GM23338 (cell line): ENCODE results near the gene GAREM2. TPM values are rescaled to one million over a fixed set of nuclear protein-coding genes. Genes with fewer than 3 reads are reported as not detected.

Source experiments
- ATAC-seq: fragments of 200-7000 bp; cut with Tn5 transposase; 3 replicates; pipeline ENCODE4 v1.9.1; 2020
- DNase-seq: peaks from one replicate; pipeline ENCODE4 v3.0.0-alpha.2; 2015; ENCODE audit warnings: low spot score
- H2AFZ ChIP-seq: fragments of 200-600 bp; sonication (generic); 2 replicates; pipeline ENCODE4 v1.8.0; 2016; ENCODE audit warnings: antibody characterized with exemption, mild to moderate bottlenecking, moderate library complexity
- H3F3A ChIP-seq: fragments of 200-600 bp; sonication (generic); replicated peaks from 2 replicates; pipeline ENCODE4 v1.8.0; 2017; ENCODE audit warnings: antibody characterized with exemption, mixed run types, low read depth
- H3K27ac ChIP-seq: fragments of 200-600 bp; sonication (generic); 2 replicates; pipeline ENCODE4 v1.6.1; 2016; ENCODE audit warnings: low read depth
- H3K27me3 ChIP-seq: fragments of 200-600 bp; sonication (generic); 2 replicates; pipeline ENCODE4 v1.8.0; 2016; ENCODE audit warnings: mild to moderate bottlenecking, mixed run types, moderate library complexity; ENCODE audit not compliant: insufficient read depth
- H3K36me3 ChIP-seq: fragments of 200-600 bp; sonication (generic); 2 replicates; pipeline ENCODE4 v1.8.0; 2016; ENCODE audit warnings: mild to moderate bottlenecking; ENCODE audit not compliant: insufficient read depth
- H3K4me1 ChIP-seq: fragments of 200-600 bp; sonication (generic); 2 replicates; pipeline ENCODE4 v1.8.0; 2016; ENCODE audit warnings: mild to moderate bottlenecking, moderate library complexity; ENCODE audit not compliant: insufficient read depth
- H3K4me2 ChIP-seq: fragments of 200-600 bp; sonication (generic); 2 replicates; pipeline ENCODE4 v1.7.1; 2017; ENCODE audit warnings: mixed run types
- H3K4me3 ChIP-seq: fragments of 200-600 bp; sonication (generic); 2 replicates; pipeline ENCODE4 v1.6.1; 2016; ENCODE audit warnings: mixed run types
- H3K79me2 ChIP-seq: fragments of 200-600 bp; sonication (generic); replicated peaks from 2 replicates; pipeline ENCODE4 v1.8.0; 2017; ENCODE audit warnings: mild to moderate bottlenecking; ENCODE audit not compliant: insufficient read depth
- H3K9me2 ChIP-seq: fragments of 200-600 bp; sonication (generic); 2 replicates; pipeline ENCODE4 v1.8.0; 2017; ENCODE audit not compliant: insufficient read depth
- H4K20me1 ChIP-seq: fragments of 200-600 bp; sonication (generic); replicated peaks from 2 replicates; pipeline ENCODE4 v1.8.0; 2017; ENCODE audit warnings: mild to moderate bottlenecking; ENCODE audit not compliant: insufficient read depth
- H3K27ac Mint-ChIP-seq: 2 replicates; pipeline ENCODE4 v1.8.0; 2020; ENCODE audit warnings: inconsistent platforms, mild to moderate bottlenecking, moderate library complexity, mixed read lengths
- H3K27me3 Mint-ChIP-seq: 3 replicates; pipeline ENCODE4 v1.8.0; 2022; ENCODE audit warnings: low read depth, mild to moderate bottlenecking, moderate library complexity, mixed read lengths, inconsistent platforms; ENCODE audit not compliant: insufficient read depth, poor library complexity
- H3K36me3 Mint-ChIP-seq: 3 replicates; pipeline ENCODE4 v1.8.0; 2021; ENCODE audit warnings: low read depth, mild to moderate bottlenecking, inconsistent platforms, moderate library complexity, mixed read lengths
- H3K4me1 Mint-ChIP-seq: 3 replicates; pipeline ENCODE4 v1.8.0; 2020; ENCODE audit warnings: mild to moderate bottlenecking, inconsistent platforms, mixed read lengths
- H3K4me3 Mint-ChIP-seq: 3 replicates; pipeline ENCODE4 v1.8.0; 2021; ENCODE audit warnings: moderate library complexity, mild to moderate bottlenecking, inconsistent platforms, mixed read lengths
- H3K9me3 Mint-ChIP-seq: 3 replicates; pipeline ENCODE4 v1.8.0; 2020; ENCODE audit warnings: moderate library complexity, mild to moderate bottlenecking, inconsistent platforms, mixed read lengths
- CREB1 ChIP-seq: fragments of 250-450 bp; sonication (Bioruptor Pico); IDR thresholded peaks from 2 replicates; pipeline ENCODE4 v1.5.0; 2020; ENCODE audit warnings: low read depth, mild to moderate bottlenecking, moderate library complexity
- ETS1 ChIP-seq: IDR thresholded peaks from 2 replicates; pipeline ENCODE4 v1.6.1; 2016; ENCODE audit warnings: antibody characterized with exemption
- EZH2phosphoT487 ChIP-seq: fragments of 200-600 bp; sonication (generic); IDR thresholded peaks from one replicate; pipeline ENCODE4 v1.8.1; 2018; ENCODE audit warnings: antibody characterized with exemption; ENCODE audit not compliant: unreplicated experiment
- JUNB ChIP-seq: IDR thresholded peaks from one replicate; pipeline ENCODE4 v1.6.1; 2016; ENCODE audit warnings: antibody characterized with exemption; ENCODE audit not compliant: unreplicated experiment
- NANOG ChIP-seq: IDR thresholded peaks from 2 replicates; pipeline ENCODE4 v1.6.1; 2016; ENCODE audit warnings: antibody characterized with exemption, borderline replicate concordance
- REST ChIP-seq: IDR thresholded peaks from one replicate; pipeline ENCODE4 v1.6.1; 2018; ENCODE audit warnings: antibody characterized with exemption; ENCODE audit not compliant: unreplicated experiment
- ZNF114 ChIP-seq: fragments of 250-450 bp; sonication (Bioruptor Pico); IDR thresholded peaks from 2 replicates; pipeline ENCODE4 v1.5.0; 2020; ENCODE audit warnings: mild to moderate bottlenecking, moderate library complexity
- ZNF331 ChIP-seq: fragments of 250-450 bp; sonication (Bioruptor Pico); IDR thresholded peaks from 2 replicates; pipeline ENCODE4 v1.5.0; 2020; ENCODE audit warnings: low read depth, mild to moderate bottlenecking, moderate library complexity
- polyA plus RNA-seq: library from polyadenylated mRNA; unstranded; fragments of >200 nt; fragmentation: Nextera tagmentation; extraction: Ambion mirVana; gene quantifications from 2 replicates; pipeline ENCODE4 v1.2.1, GENCODE V29; 2016
- total RNA-seq: library from RNA; depleted of rRNA; stranded (reverse); fragments of >200 nt; shearing (Covaris generic); gene quantifications from 2 replicates; pipeline ENCODE4 v1.2.3, GENCODE V29; 2014

GAREM2 gene
- total and polyA plus RNA-seq, 2 experiments from 2014 or later = 3.8 to 23.8 TPM

GRCh38 chr2:26164231-26164630, 8.7 kb upstream of the GAREM2 start:
- Histone ChIP-seq H3K79me2 (no peaks in the 10 kb centered on the region), H3K4me2 (no peak overlapping the region), H3K27ac (no peak overlapping the region), H2AFZ (no peak overlapping the region), H4K20me1 (no peaks in the 10 kb centered on the region), H3F3A (no peaks in the 10 kb centered on the region), H3K4me3 (no peak overlapping the region), H3K36me3 (no peaks in the 10 kb centered on the region), H3K27me3 (no peaks in the 10 kb centered on the region), H3K9me2 (no peaks in the 10 kb centered on the region), H3K4me1 (no peaks in the 10 kb centered on the region)
- no peak overlapping the region for H3K4me3 Mint-ChIP-seq
- no peaks in the 10 kb centered on the region for H3K9me3 Mint-ChIP-seq
- H3K27me3 Mint-ChIP-seq = peaks cover 4% of the 10 kb centered on the region
- no peaks in the 10 kb centered on the region for H3K4me1 Mint-ChIP-seq
- no peak for ATAC-seq
- TF ChIP-seq ZNF114 (CRISPR knock-in tag) = no peak
- TF ChIP-seq JUNB = no peak
- no peak for TF ChIP-seq EZH2phosphoT487
- no peak for TF ChIP-seq CREB1
- no peak for TF ChIP-seq REST
- TF ChIP-seq NANOG = no peak
- no peak for TF ChIP-seq ZNF331 (CRISPR knock-in tag)
- TF ChIP-seq ETS1 = no peak
- no peaks in the 10 kb centered on the region for H3K36me3 Mint-ChIP-seq
- DNase-seq = no peak
- no peak overlapping the region for H3K27ac Mint-ChIP-seq

DNA sequence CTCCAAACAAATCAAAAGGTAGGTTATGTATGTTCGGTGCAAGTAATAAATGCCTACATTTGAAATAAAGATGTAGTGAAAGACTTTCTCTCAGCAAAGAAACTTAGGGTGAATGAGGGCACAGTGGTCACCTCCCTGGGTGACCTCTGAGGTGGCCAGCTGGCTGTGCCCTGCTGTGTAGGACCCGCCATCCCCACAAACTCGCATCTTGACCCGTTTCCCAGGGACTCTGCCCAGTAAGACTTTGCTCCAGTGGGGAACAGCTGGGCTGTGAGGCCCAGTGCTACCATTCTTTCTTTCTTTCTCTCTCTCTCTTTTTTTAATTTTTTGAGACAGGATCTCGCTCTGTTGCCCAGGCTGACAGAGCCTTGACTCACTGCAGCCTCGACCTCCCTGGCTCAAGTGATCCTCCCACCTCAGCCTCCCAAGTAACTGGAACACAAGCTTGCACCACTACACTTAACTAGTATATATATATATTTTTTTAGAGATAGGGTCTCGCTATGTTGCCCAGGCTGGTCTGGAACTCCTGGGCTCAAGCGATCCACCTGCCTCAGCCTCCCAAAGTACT, 8.2 kb upstream of the GAREM2 start:
- H3K27ac Mint-ChIP-seq = no peak overlapping the region
- ATAC-seq = no peak
- peaks cover under 1% of the 10 kb centered on the region for H3K27me3 Mint-ChIP-seq
- H4K20me1 ChIP-seq = no peaks in the 10 kb centered on the region
- no peaks in the 10 kb centered on the region for H3K4me1 Mint-ChIP-seq
- no peaks in the 10 kb centered on the region for H3K27me3 ChIP-seq
- no peaks in the 10 kb centered on the region for H3F3A ChIP-seq
- no peaks in the 10 kb centered on the region for H3K36me3 Mint-ChIP-seq
- no peak overlapping the region for H3K27ac ChIP-seq
- DNase-seq = no peak
- H2AFZ ChIP-seq = no peak overlapping the region
- no peak overlapping the region for H3K4me2 ChIP-seq
- no peaks in the 10 kb centered on the region for H3K9me3 Mint-ChIP-seq
- H3K4me3 ChIP-seq = no peak overlapping the region
- H3K9me2 ChIP-seq = no peaks in the 10 kb centered on the region
- no peaks in the 10 kb centered on the region for H3K36me3 ChIP-seq
- H3K4me1 ChIP-seq = no peaks in the 10 kb centered on the region
- H3K4me3 Mint-ChIP-seq = no peak overlapping the region
- no peaks in the 10 kb centered on the region for H3K79me2 ChIP-seq
- TF ChIP-seq REST = no peak
- TF ChIP-seq NANOG = no peak
